H54 (cell line): ENCODE data around the gene SF3B4.
"Not testable (repeated sequence)": the region's sequence is repeated elsewhere in the genome, so short reads cannot be mapped to it uniquely, and the experiment has no call there.

Experiments used
- DNase-seq: peaks from one replicate; pipeline ENCODE4 v3.0.0; 2011; ENCODE audit warnings: low spot score, mixed read lengths; ENCODE audit not compliant: insufficient read length
- FAIRE-seq: peaks from 3 replicates; lab custom pipeline; 2011; peaks lifted over from hg19 to GRCh38; lab: Jason Lieb, UNC
- POLR2A ChIP-seq: IDR thresholded peaks from 2 replicates; pipeline ENCODE4 v1.6.1; 2011; ENCODE audit warnings: low read depth, mild to moderate bottlenecking, low read length

Gene SF3B4

GRCh38 chr1:149888247-149888998, 39.2 kb downstream of the SF3B4 start:
- no peak for FAIRE-seq
- peak; percentile 46 for TF ChIP-seq POLR2A
- DNase-seq = peak; percentile 45

GRCh38 chr1:149887456-149888246, 40.0 kb downstream of the SF3B4 start:
- TF ChIP-seq POLR2A = peak; percentile 94
- DNase-seq (peak; percentile 50), FAIRE-seq (no peak)

GRCh38 chr1:149887196-149887455, 40.5 kb downstream of the SF3B4 start:
- not testable (repeated sequence) for DNase-seq

GRCh38 chr1:149886396-149887195, 41.0 kb downstream of the SF3B4 start:
- FAIRE-seq = peak; percentile 20
- TF ChIP-seq POLR2A = peak; percentile 97
- DNase-seq = peak; percentile 77

More at GRCh38 chr1:149887196-149887455, 40.5 kb downstream of the SF3B4 start:
- FAIRE-seq = not testable (repeated sequence)

- not testable (repeated sequence) for DNase-seq, FAIRE-seq
Measured at GRCh38 chr1:149886121-149886395, 41.5 kb downstream of the SF3B4 start.

- TF ChIP-seq POLR2A = peak; percentile 91
- FAIRE-seq (no peak), DNase-seq (no peak)
Measured at GRCh38 chr1:149885339-149886120, 42.1 kb downstream of the SF3B4 start.

GRCh38 chr1:149884433-149885338, 42.9 kb downstream of the SF3B4 start:
- DNase-seq (no peak), FAIRE-seq (no peak)
- no peak for TF ChIP-seq POLR2A

GRCh38 chr1:149883598-149884247, 43.9 kb downstream of the SF3B4 start:
- no peak for TF ChIP-seq POLR2A
- no peak for FAIRE-seq
- no peak for DNase-seq

- DNase-seq (no peak), FAIRE-seq (no peak)
- no peak for TF ChIP-seq POLR2A
Measured at GRCh38 chr1:149881876-149882275, 45.7 kb downstream of the SF3B4 start.

- DNase-seq (no peak), FAIRE-seq (no peak)
- no peak for TF ChIP-seq POLR2A
Measured at GRCh38 chr1:149879556-149879955, 48.0 kb downstream of the SF3B4 start.

- no peak for FAIRE-seq
- no peak for TF ChIP-seq POLR2A
Measured at GRCh38 chr1:149877211-149877946, 50.2 kb downstream of the SF3B4 start.

More at GRCh38 chr1:149877211-149877946, 50.2 kb downstream of the SF3B4 start:
- DNase-seq = no peak
